ENCODE measurements around the gene FNDC3B.

Gene FNDC3B

DNA sequence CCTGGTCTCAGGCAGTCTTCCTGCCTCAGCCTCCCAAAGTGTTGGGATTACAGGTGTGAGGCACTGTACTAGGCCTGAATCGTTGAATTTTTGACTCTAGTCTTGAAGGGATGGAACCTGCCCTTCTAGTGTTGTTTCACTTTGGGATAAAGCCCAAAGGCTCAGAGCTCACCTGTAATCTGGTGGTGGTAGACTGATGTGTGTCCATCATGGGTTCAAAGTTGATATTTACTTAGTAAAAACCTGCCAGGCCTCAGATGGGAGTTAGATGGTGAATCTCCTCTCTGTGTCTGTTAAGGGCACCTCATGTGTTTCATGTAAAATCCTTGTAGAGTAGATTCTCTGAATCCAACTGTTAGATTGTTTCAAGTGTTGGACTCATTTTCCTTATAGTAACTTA is 41.1 kb downstream of the FNDC3B start:
- peaks cover 11 to 18% of the 10 kb centered on the region in 2 donors for H3K4me1 ChIP-seq (ENCODE audit: control insufficient read depth in 2 of 2, insufficient read depth in 2 of 2, low read length in 2 of 2)

DNA sequence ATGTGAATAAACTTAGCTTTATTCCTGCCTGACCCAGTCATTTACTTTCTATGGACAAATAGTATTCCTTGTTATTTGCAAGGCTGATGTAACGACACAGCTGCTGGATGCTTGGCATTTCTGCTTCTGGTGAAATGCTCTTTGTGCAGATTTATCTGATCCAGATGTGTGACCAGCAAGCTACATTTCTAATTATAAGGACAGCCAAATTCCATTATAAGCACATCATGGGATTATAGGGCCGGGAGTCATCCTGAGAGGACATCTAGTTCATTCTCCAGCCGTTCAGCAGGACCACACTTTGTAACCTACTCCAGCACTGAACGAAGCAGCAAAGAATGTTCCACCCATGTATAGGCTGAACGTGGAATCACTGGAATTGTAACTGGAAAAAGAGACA is 42.9 kb downstream of the FNDC3B start:
- Histone ChIP-seq H3K4me1 (ENCODE audit: control insufficient read depth in 2 of 2, insufficient read depth in 2 of 2, low read length in 2 of 2) (peaks cover 12 to 22% of the 10 kb centered on the region in 2 donors), H3K27me3 (ENCODE audit: control insufficient read depth in 2 of 2, insufficient read depth in 2 of 2, low read length in 2 of 2) (no peaks in the 10 kb centered on the region), H3K36me3 (ENCODE audit: control insufficient read depth in 2 of 2, insufficient read depth in 2 of 2, low read length in 2 of 2) (peaks cover 0 to 5% of the 10 kb centered on the region in 2 donors), H3K9me3 (ENCODE audit: control insufficient read depth in 2 of 2, low read length in 2 of 2) (no peaks in the 10 kb centered on the region), H3K9ac (ENCODE audit: low read depth in 1 of 2, low read length in 2 of 2) (no peak overlapping the region), H3K27ac (ENCODE audit: low read depth in 2 of 2, low read length in 2 of 2) (peak overlapping the region; percentile 50 to 77), H3K4me3 (ENCODE audit: low read length in 2 of 2) (no peak overlapping the region)

More for the DNA sequence above, 41.1 kb downstream of the FNDC3B start:
- Histone ChIP-seq H3K9ac (ENCODE audit: low read depth in 1 of 2, low read length in 2 of 2) (no peak overlapping the region), H3K27ac (ENCODE audit: low read depth in 2 of 2, low read length in 2 of 2) (no peak overlapping the region), H3K9me3 (ENCODE audit: control insufficient read depth in 2 of 2, low read length in 2 of 2) (no peaks in the 10 kb centered on the region), H3K36me3 (ENCODE audit: control insufficient read depth in 2 of 2, insufficient read depth in 2 of 2, low read length in 2 of 2) (peaks cover 0 to 5% of the 10 kb centered on the region in 2 donors), H3K4me3 (ENCODE audit: low read length in 2 of 2) (no peak overlapping the region), H3K27me3 (ENCODE audit: control insufficient read depth in 2 of 2, insufficient read depth in 2 of 2, low read length in 2 of 2) (no peaks in the 10 kb centered on the region)

DNA sequence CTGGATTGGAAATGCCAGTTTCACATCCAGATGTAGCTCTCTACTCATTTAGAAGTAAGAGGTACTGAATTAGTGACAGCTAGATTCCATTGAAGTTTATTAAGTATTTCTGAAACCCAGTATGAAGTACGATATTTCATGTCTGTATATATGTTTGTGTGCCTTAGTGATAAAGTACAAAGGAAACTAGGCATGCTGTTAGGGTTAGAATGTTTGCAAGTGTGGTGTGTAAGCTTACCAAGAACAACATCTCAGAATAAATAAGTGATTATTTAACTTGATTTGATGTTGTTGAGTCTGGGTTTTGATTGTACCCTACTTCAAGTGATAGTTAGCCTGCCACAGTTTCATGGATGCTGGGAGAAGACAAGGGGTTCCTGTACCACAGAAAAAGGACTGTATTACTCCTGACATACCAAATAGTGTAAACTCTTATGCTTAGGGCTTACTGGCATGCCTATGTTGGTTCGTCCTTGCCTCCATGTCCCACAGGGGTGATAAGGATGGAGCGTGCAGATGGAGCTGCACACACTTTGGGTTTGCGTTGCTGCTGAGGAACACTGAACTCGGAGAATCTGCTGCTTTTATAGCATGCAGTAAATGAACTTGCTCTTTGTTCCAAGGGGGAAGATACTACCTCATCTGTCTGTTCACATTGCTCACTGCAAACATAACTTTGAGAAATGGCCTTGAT is 43.6 kb downstream of the FNDC3B start:
- H3K9me3 ChIP-seq (ENCODE audit: control insufficient read depth in 2 of 2, low read length in 2 of 2): no peaks in the 10 kb centered on the region
- H3K27me3 ChIP-seq (ENCODE audit: control insufficient read depth in 2 of 2, insufficient read depth in 2 of 2, low read length in 2 of 2): no peaks in the 10 kb centered on the region
- H3K36me3 ChIP-seq (ENCODE audit: control insufficient read depth in 2 of 2, insufficient read depth in 2 of 2, low read length in 2 of 2): peaks cover 0 to 5% of the 10 kb centered on the region in 2 donors
- H3K4me1 ChIP-seq (ENCODE audit: control insufficient read depth in 2 of 2, insufficient read depth in 2 of 2, low read length in 2 of 2): peaks cover 16 to 26% of the 10 kb centered on the region in 2 donors
- peak overlapping the region; percentile 50 to 77 for H3K27ac ChIP-seq (ENCODE audit: low read depth in 2 of 2, low read length in 2 of 2)
- H3K4me3 ChIP-seq (ENCODE audit: low read length in 2 of 2): no peak overlapping the region
- H3K9ac ChIP-seq (ENCODE audit: low read depth in 1 of 2, low read length in 2 of 2): no peak overlapping the region

DNA sequence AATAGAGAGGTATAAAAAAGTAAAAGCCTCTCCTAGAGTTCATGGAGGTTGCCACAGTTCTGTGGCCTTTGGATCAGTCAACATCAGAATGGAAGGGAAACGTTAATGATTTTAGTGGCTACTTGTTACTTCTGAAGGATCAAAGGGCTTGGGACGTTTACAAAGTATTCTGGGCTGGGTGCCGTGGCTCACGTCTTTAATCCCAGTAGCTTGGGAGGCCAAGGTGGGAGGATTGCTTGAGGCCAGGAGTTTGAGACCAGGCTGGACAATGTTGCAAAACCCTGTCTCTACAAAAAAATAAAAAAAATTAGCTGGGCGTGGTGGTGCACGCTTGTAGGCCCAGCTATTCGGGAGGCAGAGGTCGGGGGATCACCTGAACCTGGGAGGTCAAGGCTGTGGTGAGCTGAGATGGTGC is 44.6 kb downstream of the FNDC3B start:
- Histone ChIP-seq H3K36me3 (ENCODE audit: control insufficient read depth in 2 of 2, insufficient read depth in 2 of 2, low read length in 2 of 2) (peaks cover 0 to 5% of the 10 kb centered on the region in 2 donors), H3K4me3 (ENCODE audit: low read length in 2 of 2) (no peak overlapping the region), H3K4me1 (ENCODE audit: control insufficient read depth in 2 of 2, insufficient read depth in 2 of 2, low read length in 2 of 2) (peaks cover 13 to 25% of the 10 kb centered on the region in 2 donors), H3K9ac (ENCODE audit: low read depth in 1 of 2, low read length in 2 of 2) (no peak overlapping the region), H3K9me3 (ENCODE audit: control insufficient read depth in 2 of 2, low read length in 2 of 2) (no peaks in the 10 kb centered on the region), H3K27me3 (ENCODE audit: control insufficient read depth in 2 of 2, insufficient read depth in 2 of 2, low read length in 2 of 2) (no peaks in the 10 kb centered on the region), H3K27ac (ENCODE audit: low read depth in 2 of 2, low read length in 2 of 2) (peak overlapping the region in 1 of 2 donors; percentile 2)

DNA sequence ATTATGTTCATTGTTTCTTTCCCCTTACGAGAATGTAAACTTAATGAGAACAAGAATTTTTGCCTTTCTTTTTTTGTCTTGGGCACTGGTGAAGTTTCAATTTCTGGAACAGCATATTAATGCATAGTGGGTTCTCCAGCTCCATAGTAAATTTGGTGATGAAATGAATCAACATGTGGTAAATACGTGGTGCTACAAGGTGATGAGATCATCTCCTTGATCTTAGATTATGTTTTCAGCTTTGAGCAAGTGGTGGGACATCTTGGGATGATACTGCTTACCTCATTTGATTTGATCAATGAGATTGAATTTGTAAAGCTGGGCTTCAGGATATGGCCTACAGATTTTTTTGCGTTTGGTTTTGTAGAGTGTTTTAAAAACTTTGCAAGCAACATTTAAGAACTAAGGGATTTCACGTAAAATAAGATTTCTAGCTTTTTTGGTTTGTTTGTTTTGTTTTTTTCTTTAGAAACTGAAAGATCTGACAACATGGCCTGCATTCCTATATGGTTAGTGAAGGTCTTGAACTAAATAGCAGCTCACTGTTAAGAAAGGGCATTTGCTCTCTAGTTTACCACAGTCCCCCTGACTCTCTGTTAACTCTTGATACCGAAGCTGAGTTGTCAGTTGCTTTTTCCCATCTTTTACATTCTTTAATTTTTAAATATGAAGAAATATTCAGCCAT is 45.6 kb downstream of the FNDC3B start:
- Histone ChIP-seq H3K9me3 (ENCODE audit: control insufficient read depth in 2 of 2, low read length in 2 of 2) (no peaks in the 10 kb centered on the region), H3K36me3 (ENCODE audit: control insufficient read depth in 2 of 2, insufficient read depth in 2 of 2, low read length in 2 of 2) (peaks cover 0 to 5% of the 10 kb centered on the region in 2 donors), H3K4me3 (ENCODE audit: low read length in 2 of 2) (no peak overlapping the region), H3K9ac (ENCODE audit: low read depth in 1 of 2, low read length in 2 of 2) (no peak overlapping the region), H3K4me1 (ENCODE audit: control insufficient read depth in 2 of 2, insufficient read depth in 2 of 2, low read length in 2 of 2) (peaks cover 12 to 25% of the 10 kb centered on the region in 2 donors), H3K27me3 (ENCODE audit: control insufficient read depth in 2 of 2, insufficient read depth in 2 of 2, low read length in 2 of 2) (no peaks in the 10 kb centered on the region), H3K27ac (ENCODE audit: low read depth in 2 of 2, low read length in 2 of 2) (no peak overlapping the region)

DNA sequence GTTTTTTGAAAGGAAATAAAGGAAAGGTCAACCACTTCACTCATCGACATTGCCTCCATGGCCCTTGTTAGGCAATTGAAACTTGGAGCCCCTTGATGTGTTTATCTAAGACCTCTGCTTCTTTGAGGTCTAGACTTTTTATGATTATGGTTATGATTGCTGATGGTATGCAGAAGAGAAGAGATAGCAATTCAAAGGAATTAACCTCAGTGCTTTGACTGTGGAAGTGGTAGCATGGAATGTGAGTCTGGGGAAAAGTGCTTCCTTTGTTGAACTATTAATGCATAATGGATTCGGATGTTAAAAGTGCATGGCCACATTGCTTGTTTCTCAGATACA is 46.1 kb downstream of the FNDC3B start:
- Histone ChIP-seq H3K36me3 (ENCODE audit: control insufficient read depth in 2 of 2, insufficient read depth in 2 of 2, low read length in 2 of 2) (peaks cover 0 to 5% of the 10 kb centered on the region in 2 donors), H3K4me3 (ENCODE audit: low read length in 2 of 2) (no peak overlapping the region), H3K27ac (ENCODE audit: low read depth in 2 of 2, low read length in 2 of 2) (no peak overlapping the region), H3K9me3 (ENCODE audit: control insufficient read depth in 2 of 2, low read length in 2 of 2) (no peaks in the 10 kb centered on the region), H3K4me1 (ENCODE audit: control insufficient read depth in 2 of 2, insufficient read depth in 2 of 2, low read length in 2 of 2) (peaks cover 12 to 25% of the 10 kb centered on the region in 2 donors), H3K9ac (ENCODE audit: low read depth in 1 of 2, low read length in 2 of 2) (no peak overlapping the region), H3K27me3 (ENCODE audit: control insufficient read depth in 2 of 2, insufficient read depth in 2 of 2, low read length in 2 of 2) (no peaks in the 10 kb centered on the region)

DNA sequence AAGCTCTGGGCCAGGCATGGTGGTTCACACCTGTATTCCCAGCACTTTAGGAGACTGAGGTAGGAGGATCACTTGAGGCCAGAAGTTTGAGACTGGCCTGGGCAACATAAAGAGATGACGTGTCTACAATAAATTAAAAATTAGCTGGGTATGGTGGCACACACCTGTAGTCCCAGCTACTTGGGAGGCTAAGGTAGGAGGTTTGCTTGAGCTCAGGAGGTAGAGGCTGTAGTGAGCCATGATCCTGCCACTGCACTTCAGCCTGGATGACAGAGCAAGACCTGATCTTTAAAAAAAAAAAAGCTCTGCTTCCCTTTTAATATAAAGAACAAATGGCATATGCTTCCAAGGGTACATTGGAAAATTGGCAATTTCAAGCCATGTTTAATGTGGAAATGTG is 46.7 kb downstream of the FNDC3B start:
- Histone ChIP-seq H3K4me1 (ENCODE audit: control insufficient read depth in 2 of 2, insufficient read depth in 2 of 2, low read length in 2 of 2) (peaks cover 12 to 25% of the 10 kb centered on the region in 2 donors), H3K36me3 (ENCODE audit: control insufficient read depth in 2 of 2, insufficient read depth in 2 of 2, low read length in 2 of 2) (peaks cover 0 to 5% of the 10 kb centered on the region in 2 donors), H3K9ac (ENCODE audit: low read depth in 1 of 2, low read length in 2 of 2) (no peak overlapping the region), H3K27me3 (ENCODE audit: control insufficient read depth in 2 of 2, insufficient read depth in 2 of 2, low read length in 2 of 2) (no peaks in the 10 kb centered on the region), H3K27ac (ENCODE audit: low read depth in 2 of 2, low read length in 2 of 2) (no peak overlapping the region), H3K9me3 (ENCODE audit: control insufficient read depth in 2 of 2, low read length in 2 of 2) (no peaks in the 10 kb centered on the region), H3K4me3 (ENCODE audit: low read length in 2 of 2) (no peak overlapping the region)

DNA sequence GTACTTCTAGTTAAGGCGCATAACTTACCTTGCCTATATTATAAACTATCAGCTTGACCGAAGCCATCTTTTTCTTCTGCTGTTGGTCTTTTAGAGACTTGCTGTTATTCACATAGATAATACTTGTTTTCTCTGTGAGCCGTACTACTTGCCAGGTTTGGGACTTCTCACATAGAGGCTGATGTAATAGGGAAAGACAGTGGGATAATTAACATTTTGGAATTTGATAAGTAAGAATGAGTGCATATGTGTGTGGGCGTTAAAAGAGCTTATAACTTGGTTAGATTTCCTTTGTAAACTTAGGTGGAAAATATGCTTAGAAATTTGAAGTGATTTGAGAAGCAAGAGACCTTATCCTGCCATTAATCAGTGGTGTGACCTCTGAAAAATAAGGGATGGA is 47.8 kb downstream of the FNDC3B start:
- Histone ChIP-seq H3K27me3 (ENCODE audit: control insufficient read depth in 2 of 2, insufficient read depth in 2 of 2, low read length in 2 of 2) (no peaks in the 10 kb centered on the region), H3K9ac (ENCODE audit: low read depth in 1 of 2, low read length in 2 of 2) (no peak overlapping the region), H3K27ac (ENCODE audit: low read depth in 2 of 2, low read length in 2 of 2) (peak overlapping the region; percentile 62 to 77), H3K36me3 (ENCODE audit: control insufficient read depth in 2 of 2, insufficient read depth in 2 of 2, low read length in 2 of 2) (peaks cover 0 to 5% of the 10 kb centered on the region in 2 donors), H3K4me1 (ENCODE audit: control insufficient read depth in 2 of 2, insufficient read depth in 2 of 2, low read length in 2 of 2) (peaks cover 12 to 25% of the 10 kb centered on the region in 2 donors), H3K9me3 (ENCODE audit: control insufficient read depth in 2 of 2, low read length in 2 of 2) (no peaks in the 10 kb centered on the region), H3K4me3 (ENCODE audit: low read length in 2 of 2) (no peak overlapping the region)

DNA sequence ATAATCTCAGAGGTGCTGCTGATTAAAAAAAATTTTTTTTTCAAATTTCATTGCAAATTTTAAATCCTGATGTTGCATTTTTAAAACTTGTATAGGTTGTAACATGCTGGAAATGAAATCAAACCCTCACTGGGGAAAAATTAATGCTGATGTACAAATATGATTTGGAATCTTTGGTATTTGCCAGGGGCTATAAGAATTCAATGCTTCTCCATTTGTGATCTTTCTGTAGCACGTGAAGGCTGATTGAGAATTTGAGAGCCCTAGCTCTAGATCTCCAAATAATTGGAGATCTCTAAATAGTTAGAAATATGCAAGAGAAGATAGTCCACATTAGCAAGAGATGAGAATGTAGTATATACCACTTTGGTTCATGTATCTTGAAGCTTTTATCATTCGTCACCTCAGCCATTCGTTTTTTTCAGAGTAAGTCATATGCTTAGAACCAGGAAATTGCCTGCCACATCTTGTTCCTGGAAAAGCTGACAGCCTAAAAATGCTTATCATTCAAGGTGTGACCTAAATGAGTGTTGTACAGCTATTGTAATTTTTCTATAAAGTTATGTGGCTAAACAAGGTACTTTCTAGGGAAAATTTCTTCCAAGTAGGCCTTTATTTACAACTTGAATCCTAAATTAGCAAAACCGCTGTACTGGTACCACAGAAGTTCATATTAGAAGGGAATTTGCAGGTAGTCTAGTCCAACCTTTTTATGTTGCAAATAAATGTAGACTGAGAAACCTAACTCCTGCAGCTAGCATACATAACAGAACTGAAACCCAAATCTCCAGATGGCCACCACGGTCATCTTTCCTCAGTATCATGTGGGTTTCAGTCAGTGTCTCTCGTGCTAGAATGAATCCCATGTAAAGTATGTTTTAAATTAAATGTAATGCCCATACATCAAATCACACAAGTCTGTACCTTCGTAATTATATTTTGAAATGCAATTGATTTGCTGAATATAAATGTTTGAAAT is 48.5 kb downstream of the FNDC3B start:
- H3K4me3 ChIP-seq (ENCODE audit: low read length in 2 of 2): no peak overlapping the region
- peak overlapping the region; percentile 3 to 42 for H3K9ac ChIP-seq (ENCODE audit: low read depth in 1 of 2, low read length in 2 of 2)
- H3K36me3 ChIP-seq (ENCODE audit: control insufficient read depth in 2 of 2, insufficient read depth in 2 of 2, low read length in 2 of 2): no peaks in the 10 kb centered on the region
- H3K27ac ChIP-seq (ENCODE audit: low read depth in 2 of 2, low read length in 2 of 2): peak overlapping the region; percentile 62 to 77
- no peaks in the 10 kb centered on the region for H3K9me3 ChIP-seq (ENCODE audit: control insufficient read depth in 2 of 2, low read length in 2 of 2)
- H3K27me3 ChIP-seq (ENCODE audit: control insufficient read depth in 2 of 2, insufficient read depth in 2 of 2, low read length in 2 of 2): no peaks in the 10 kb centered on the region
- peaks cover 12 to 25% of the 10 kb centered on the region in 2 donors for H3K4me1 ChIP-seq (ENCODE audit: control insufficient read depth in 2 of 2, insufficient read depth in 2 of 2, low read length in 2 of 2)
